GM21381 (cell line): ENCODE data around the gene CALN1.
"Not testable (repeated sequence)": the region's sequence is repeated elsewhere in the genome, so short reads cannot be mapped to it uniquely, and the experiment has no call there.

Experiments
- ATAC-seq: cut with Tn5 transposase; IDR thresholded peaks from one replicate; pipeline ENCODE4 v1.9.1; 2021; ENCODE audit warnings: mild to moderate bottlenecking, moderate library complexity; ENCODE audit not compliant: unreplicated experiment

The CALN1 gene

DNA sequence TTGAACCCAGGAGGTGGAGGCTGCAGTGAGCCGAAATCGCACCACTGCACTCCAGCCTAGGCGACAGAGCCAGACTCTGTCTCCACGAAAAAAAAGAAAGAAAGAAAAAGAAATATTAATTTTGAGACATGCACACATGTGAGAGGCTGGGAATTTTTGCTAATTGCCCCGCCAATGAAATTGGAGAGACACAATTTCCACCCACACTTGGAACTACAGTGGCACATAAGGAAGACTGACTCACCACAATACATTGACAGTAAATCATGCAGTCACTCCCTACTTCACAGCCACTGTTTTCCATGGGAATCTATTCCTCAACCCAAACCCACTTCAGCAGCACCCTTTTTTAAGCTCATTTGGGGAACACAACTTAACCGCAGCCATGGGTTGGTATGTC lies 139.7 kb downstream of the CALN1 start:
- ATAC-seq, result no peak

GRCh38 chr7:72268796-72269195 lies 143.3 kb downstream of the CALN1 start:
- ATAC-seq, result no peak

DNA sequence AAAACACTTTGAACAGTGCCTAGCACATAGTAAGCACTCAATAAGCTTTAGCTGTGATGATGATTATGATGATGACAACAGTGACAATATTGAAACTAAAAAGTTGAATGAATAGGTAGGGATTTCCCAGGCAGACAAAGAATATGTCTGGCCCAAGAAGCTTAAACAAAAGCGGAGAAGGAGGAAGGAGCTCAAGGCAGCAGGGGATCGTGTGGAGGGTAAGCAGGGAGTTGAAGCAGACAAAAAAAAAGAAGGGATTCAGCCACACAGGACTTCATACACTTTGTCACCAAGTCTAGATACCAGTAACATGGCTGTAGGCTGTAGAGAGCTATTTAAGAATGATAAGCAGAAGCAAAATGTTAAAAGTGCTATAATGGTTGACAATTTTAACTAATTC lies 144.0 kb downstream of the CALN1 start:
- ATAC-seq, result no peak

DNA sequence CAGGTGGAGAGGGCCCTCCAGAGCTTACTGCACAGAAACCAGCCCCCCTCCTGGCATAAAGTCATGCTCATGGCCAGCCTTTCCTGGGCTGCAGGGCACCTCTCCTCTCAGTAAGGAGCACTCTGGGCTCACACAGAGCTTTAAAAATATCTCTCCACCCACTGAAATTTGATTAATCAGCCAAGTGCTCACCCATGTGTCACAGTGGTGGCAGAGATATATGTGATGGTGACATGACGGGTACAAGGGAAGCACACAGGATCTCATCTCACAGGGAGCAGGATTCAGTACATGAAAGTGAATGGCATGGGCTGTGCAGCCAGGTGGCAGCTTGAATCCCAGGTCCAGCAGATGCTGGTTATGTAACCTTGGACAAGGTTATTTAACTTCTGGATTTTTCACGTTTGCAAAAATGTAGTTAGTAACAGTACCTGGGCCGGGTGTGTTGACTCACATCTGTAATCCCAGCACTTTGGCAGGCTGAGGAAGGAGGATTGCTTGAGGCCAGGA lies 144.8 kb downstream of the CALN1 start:
- no peak for ATAC-seq

DNA sequence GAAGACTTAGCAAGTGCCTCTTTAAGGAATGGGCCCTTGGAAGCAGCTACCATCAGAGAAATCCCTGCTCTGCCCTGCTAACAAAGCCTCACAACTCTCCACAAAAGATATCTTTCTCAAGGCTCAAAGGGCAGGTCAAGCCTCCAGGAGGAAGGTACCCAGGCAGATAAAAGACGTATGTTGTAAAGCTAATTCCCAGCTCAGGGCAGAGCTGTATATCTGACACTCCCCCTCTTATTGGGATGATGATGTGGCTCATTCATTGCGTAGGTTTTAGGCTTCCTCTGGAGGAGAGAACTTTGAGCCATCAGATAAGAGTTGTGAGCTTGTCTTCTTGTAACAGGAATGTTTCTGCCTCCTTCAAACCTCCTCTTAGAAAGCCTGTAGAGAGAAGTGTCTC lies 145.4 kb downstream of the CALN1 start:
- no peak for ATAC-seq

DNA sequence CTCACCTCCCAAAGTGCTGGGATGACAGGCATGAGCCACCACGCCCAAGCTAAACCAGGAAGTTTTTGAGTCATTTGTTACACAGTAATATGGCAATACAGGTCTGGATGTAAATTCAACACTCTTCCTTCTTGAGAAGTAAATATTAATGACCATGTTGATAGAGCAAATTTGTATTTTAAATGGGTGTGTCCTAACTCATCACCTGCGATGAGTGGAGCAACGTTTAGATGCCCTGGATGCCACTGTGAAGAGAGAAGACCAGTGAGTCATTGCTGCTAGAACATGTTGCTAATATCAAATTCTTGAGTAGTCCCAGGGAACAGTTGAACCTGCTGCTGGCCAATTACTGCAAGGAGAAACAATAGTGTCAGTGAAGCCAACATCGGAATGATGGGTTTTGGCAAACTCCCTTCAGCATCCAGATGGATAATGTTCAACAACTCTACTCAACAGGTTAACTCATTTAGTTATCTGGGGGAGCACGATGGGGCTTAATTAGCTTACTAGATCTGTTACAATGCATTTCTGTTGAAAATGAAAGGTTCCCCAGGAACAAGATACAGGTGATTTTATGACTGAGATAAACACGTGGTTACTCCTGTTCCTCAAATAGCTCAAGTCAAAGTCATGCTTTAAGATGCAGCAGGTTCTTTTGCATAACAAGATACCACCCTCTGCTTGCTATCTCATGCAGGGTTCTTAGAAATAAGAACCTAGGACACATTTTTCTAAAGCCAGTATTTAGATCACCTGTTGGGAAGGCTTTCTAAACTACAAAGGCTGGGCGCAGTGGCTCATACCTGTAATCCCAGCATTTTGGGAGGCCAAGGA lies 146.8 kb downstream of the CALN1 start:
- ATAC-seq, result no peak

- ATAC-seq, result no peak
These were observed 151.7 kb downstream of the CALN1 start for GRCh38 chr7:72260406-72260805.

DNA sequence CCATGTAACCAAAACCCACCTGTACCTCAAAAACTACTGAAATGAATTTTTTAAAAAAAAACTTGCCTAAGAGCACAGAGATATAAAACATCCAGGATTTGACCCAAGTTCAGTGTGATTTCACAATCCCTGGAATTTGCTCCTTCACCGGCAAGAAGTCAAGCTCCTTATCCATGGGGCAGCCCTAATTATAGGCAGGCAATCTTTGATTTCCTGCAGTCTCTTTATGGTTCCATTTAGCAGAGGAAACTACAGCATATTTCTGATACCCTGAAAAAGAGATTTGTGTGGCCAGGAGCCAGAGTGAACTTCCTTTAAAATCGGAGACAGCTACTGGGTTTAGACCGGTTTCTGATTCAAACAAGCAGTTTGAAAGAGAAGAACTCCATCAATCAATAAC lies 154.1 kb downstream of the CALN1 start:
- no peak for ATAC-seq

DNA sequence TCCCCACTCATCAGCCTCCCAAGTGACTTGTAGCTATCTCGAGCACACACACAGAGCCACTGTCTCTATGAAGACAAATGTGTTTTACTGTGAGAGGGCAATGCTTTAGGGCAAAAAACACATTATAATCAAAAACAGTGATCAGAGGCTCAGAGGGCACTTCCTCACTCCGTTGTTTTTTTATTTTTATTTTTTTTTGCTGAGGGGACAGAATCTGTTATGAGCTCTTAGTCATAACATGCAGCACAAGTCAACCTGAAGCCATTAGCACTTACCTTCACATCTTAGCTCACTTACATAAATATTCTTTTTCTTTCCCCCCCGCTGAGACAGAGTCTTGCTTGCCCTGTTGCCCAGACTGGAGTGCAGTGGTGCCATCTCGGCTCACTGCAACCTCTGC lies 157.7 kb downstream of the CALN1 start:
- no peak for ATAC-seq

DNA sequence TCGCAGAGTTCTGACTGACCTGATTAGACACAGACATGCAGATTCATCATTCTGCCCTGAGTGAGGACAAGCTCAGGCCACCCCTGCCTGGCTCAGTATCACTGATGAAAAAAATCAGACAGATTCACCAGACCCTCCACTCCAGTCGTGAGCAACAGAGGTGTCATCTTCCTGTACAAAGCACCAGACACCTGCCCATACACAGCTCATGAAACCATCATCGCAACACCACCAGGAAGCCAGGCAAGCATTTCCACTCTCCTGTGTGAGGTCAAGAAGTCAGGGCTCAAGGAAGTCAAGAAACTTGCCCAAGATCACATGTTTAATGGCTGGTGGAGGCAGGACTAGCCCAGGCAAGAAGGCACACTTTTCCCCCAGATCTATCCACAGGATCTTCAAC lies 163.0 kb downstream of the CALN1 start:
- ATAC-seq, result no peak

DNA sequence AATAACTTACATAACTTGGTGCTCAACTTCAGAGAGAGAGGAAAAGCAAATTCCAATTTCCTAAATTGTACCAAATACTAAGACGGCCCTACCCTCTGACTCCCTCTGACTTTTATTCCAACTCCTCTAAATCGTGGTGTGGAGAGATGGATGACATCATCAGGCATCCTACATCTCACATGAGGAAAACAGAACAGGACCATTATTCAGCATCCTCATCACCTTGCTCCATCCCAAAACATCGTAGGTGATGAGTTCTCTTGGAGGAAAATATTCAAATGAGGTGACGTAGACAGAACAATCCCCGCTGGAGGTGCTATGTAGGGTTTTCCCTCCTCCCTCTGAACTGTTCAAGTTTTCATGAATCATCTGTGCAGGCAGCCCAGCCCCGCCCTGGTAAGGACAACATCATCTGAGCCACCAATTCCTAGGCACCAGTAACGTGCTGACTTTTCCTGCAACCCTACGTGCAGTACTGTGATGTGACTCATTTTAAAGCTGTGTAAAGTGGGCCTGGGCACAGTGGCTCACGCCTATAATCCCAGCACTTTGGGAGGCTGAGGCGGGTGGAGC lies 167.2 kb downstream of the CALN1 start:
- no peak for ATAC-seq

GRCh38 chr7:72243329-72243728 lies 168.8 kb downstream of the CALN1 start:
- ATAC-seq, result no peak

- ATAC-seq, result no peak
These were observed 176.8 kb downstream of the CALN1 start for GRCh38 chr7:72235351-72235750.

- no peak for ATAC-seq
These were observed 178.1 kb downstream of the CALN1 start for GRCh38 chr7:72234086-72234485.

GRCh38 chr7:72230281-72230680 lies 181.9 kb downstream of the CALN1 start:
- no peak for ATAC-seq

- ATAC-seq, result no peak
These were observed 188.8 kb downstream of the CALN1 start for GRCh38 chr7:72223351-72223750.

- ATAC-seq, result no peak
These were observed 190.0 kb downstream of the CALN1 start for GRCh38 chr7:72222136-72222535.

DNA sequence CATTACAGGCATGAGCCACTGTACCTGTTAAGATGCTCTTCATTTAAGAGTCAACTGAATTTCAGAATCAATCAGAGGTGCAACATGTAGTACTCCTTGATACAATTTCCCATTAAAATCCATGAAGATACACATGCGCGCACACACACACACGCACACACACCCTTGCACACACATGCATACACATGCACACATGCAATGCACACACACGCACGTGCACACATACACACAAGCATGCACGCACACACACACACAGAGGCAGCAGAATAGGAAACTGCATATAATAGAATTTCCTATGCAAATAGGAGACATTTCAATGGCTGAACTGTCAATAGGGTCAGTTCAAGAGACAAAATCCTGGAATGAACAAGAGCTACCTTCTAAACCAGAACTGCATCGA lies 192.6 kb downstream of the CALN1 start:
- no peak for ATAC-seq

GRCh38 chr7:72217151-72217550 lies 195.0 kb downstream of the CALN1 start:
- no peak for ATAC-seq

DNA sequence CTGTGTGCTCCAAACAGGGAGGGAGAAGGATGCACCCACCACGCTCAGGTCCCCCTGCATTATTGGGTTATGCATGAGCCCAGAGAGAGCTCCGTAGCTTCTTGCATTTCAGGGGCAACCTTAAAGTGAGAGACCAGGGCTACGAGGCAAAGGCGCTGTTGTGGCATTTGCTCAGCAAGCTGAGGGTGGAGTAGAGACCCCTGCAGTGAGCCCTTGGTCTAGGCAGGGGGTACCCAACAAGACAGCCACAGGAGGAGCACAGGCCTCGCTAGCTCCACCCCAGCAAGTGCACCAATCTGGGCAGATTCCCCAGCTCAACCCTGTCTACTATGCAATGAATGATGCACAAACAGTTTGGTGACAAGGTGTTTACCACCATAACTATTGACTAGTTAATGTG lies 198.4 kb downstream of the CALN1 start:
- no peak for ATAC-seq

DNA sequence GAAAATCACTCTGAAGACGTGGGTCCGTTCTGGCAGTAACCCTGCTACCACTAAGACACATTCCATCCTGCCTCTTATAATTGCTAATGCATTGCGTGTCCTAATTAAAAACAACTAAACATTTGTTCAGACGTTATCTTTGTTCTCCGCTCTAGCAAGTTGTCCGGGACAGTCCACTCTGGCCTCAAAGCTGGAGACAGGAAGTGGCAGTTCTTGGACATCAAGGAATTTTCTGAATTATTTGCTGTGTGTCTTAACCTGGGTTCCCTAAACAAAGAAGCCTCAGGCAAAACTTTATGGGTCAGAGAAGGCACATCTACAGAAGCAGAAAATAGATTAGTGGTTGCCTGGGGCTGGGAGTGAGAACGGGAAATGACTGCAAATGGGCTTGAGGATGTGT lies 199.1 kb downstream of the CALN1 start:
- no peak for ATAC-seq

GRCh38 chr7:72211175-72211574 lies 201.0 kb downstream of the CALN1 start:
- ATAC-seq, result no peak

- not testable (repeated sequence) for ATAC-seq
These were observed 203.1 kb downstream of the CALN1 start for GRCh38 chr7:72209006-72209405.
